HepG2 (cell line): ENCODE results near the gene MUC21. TPM values are rescaled to one million over a fixed set of nuclear protein-coding genes. Genes with fewer than 3 reads are reported as not detected.

ENCODE experiments used
- ATAC-seq: fragments of 200-7000 bp; cut with Tn5 transposase; 3 replicates; pipeline ENCODE4 v1.9.1; 2020; ENCODE audit warnings: mild to moderate bottlenecking, moderate library complexity
- BruUV-seq: library from RNA; stranded (reverse); fragments of 400-500 nt; replicated peaks from 2 replicates; lab custom pipeline; 2021; lab: Mats Ljungman, UMichigan
- CTCF ChIA-PET: fragments of 300-600 bp; formaldehyde crosslinking; extraction: SDS; loops from one replicate; lab custom pipeline; 2021; ENCODE audit warnings: low total read pairs, inconsistent platforms, low intra/inter-chr PET ratio; lab: Yijun Ruan, JAX
- POLR2A ChIA-PET: fragments of 350-600 bp; sonication (Branson Sonifier 250); formaldehyde crosslinking; loops from one replicate; lab custom pipeline; 2020; ENCODE audit warnings: antibody characterized with exemption, inconsistent platforms; lab: Yijun Ruan, JAX
- DNase-seq: peaks from one replicate; pipeline ENCODE4 v3.0.0-alpha.2; 2015; ENCODE audit warnings: low spot score
- FAIRE-seq: peaks from 3 replicates; lab custom pipeline; 2011; peaks lifted over from hg19 to GRCh38; lab: Jason Lieb, UNC
- H2AFZ ChIP-seq: one replicate; pipeline ENCODE4 v1.6.1; 2011; ENCODE audit warnings: low read length, inconsistent platforms
- H3K27ac ChIP-seq: fragments of 300-600 bp; 3 replicates; pipeline ENCODE4 v1.8.0; 2011; ENCODE audit warnings: mixed run types, mild to moderate bottlenecking, mixed read lengths, low read length, inconsistent platforms; ENCODE audit not compliant: insufficient read depth; ENCODE audit errors: extremely low read length
- H3K27me3 ChIP-seq, 2 experiments: fragments of 200-600 bp in 1 of 2; 2 replicates in 1 of 2; 3 replicates in 1 of 2; pipeline versions ENCODE4 v1.6.0 to v1.8.0; 2011; ENCODE audit warnings: low read length in 2 of 2, mild to moderate bottlenecking in 2 of 2, moderate library complexity in 2 of 2, inconsistent platforms in 1 of 2; ENCODE audit not compliant: insufficient read depth in 2 of 2, control insufficient read depth in 1 of 2
- H3K36me3 ChIP-seq, 2 experiments: fragments of 200-600 bp in 1 of 2; replicated peaks in 1 of 2; 2 replicates in 1 of 2; 3 replicates in 1 of 2; pipeline versions ENCODE4 v1.5.1 to v1.8.0; 2011; ENCODE audit warnings: low read length in 2 of 2, inconsistent platforms in 1 of 2; ENCODE audit not compliant: insufficient read depth in 2 of 2, control insufficient read depth in 1 of 2
- H3K4me1 ChIP-seq: 2 replicates; pipeline ENCODE4 v1.5.1; 2012; ENCODE audit warnings: low read length, inconsistent platforms; ENCODE audit not compliant: insufficient read depth
- H3K4me2 ChIP-seq: 2 replicates; pipeline ENCODE4 v1.6.0; 2011; ENCODE audit warnings: low read depth, low read length, inconsistent platforms
- H3K4me3 ChIP-seq, 3 experiments: fragments of 200-600 bp in 1 of 3; sonication (generic), shearing (Covaris generic) in 1 of 3; replicated peaks in 1 of 3; 2 replicates each; pipeline ENCODE4 v1.5.1; 2011 to 2016; ENCODE audit warnings: low read length in 3 of 3, inconsistent platforms in 2 of 3, low read depth in 2 of 3, mild to moderate bottlenecking in 2 of 3, control low read depth in 1 of 3, mixed read lengths in 1 of 3; ENCODE audit not compliant: insufficient read depth in 1 of 3
- H3K79me2 ChIP-seq: one replicate; pipeline ENCODE4 v1.6.1; 2011; ENCODE audit warnings: low read length, inconsistent platforms; ENCODE audit not compliant: insufficient read depth
- H3K9ac ChIP-seq: 2 replicates; pipeline ENCODE4 v1.6.0; 2011; ENCODE audit warnings: mild to moderate bottlenecking, low read depth, low read length, inconsistent platforms; ENCODE audit not compliant: insufficient read depth
- H3K9me3 ChIP-seq: 2 replicates; pipeline ENCODE4 v1.5.1; 2012; ENCODE audit warnings: mild to moderate bottlenecking, low read length
- H4K20me1 ChIP-seq: 2 replicates; pipeline ENCODE4 v1.6.0; 2011; ENCODE audit warnings: inconsistent platforms, mild to moderate bottlenecking, low read length, moderate library complexity; ENCODE audit not compliant: insufficient read depth
- ARHGAP35 ChIP-seq: sonication (generic); formaldehyde crosslinking; IDR thresholded peaks from 2 replicates; pipeline ENCODE4 v1.9.0; 2022; ENCODE audit warnings: mild to moderate bottlenecking, inconsistent platforms, moderate library complexity, missing genetic modification reagents, borderline replicate concordance
- ARID3A ChIP-seq: IDR thresholded peaks from 2 replicates; pipeline ENCODE4 v1.6.1; 2012; ENCODE audit warnings: low read depth, low read length, improper control_type of control experiment
- ELF3 ChIP-seq: IDR thresholded peaks from 2 replicates; pipeline ENCODE4 v1.6.1; 2016; ENCODE audit warnings: missing genetic modification reagents, missing compliant biosample characterization
- HDAC1 ChIP-seq: sonication (generic); formaldehyde crosslinking; IDR thresholded peaks from 2 replicates; pipeline ENCODE4 v1.5.1; 2020; ENCODE audit warnings: mild to moderate bottlenecking, missing genetic modification reagents
- KLF6 ChIP-seq: IDR thresholded peaks from 2 replicates; pipeline ENCODE4 v1.8.0; 2016; ENCODE audit warnings: missing biosample characterization, missing genetic modification reagents
- SIN3A ChIP-seq: IDR thresholded peaks from 2 replicates; pipeline ENCODE4 v1.6.1; 2011; ENCODE audit warnings: low read depth, mild to moderate bottlenecking, control low read depth, low read length, borderline replicate concordance
- SP4 ChIP-seq: sonication (generic); formaldehyde crosslinking; IDR thresholded peaks from 2 replicates; pipeline ENCODE4 v1.8.1; 2023; ENCODE audit warnings: mild to moderate bottlenecking, missing genetic modification reagents
- ZBTB43 ChIP-seq: sonication (generic); formaldehyde crosslinking; conservative IDR thresholded peaks from 2 replicates; pipeline ENCODE4 v1.4.0; 2020; ENCODE audit warnings: missing genetic modification reagents
- ZNF431 ChIP-seq: sonication (generic); formaldehyde crosslinking; IDR thresholded peaks from 2 replicates; pipeline ENCODE4 v1.9.0; 2022; ENCODE audit warnings: missing genetic modification reagents, low read depth, mild to moderate bottlenecking, borderline replicate concordance
- ZNF460 ChIP-seq: sonication (generic); formaldehyde crosslinking; IDR thresholded peaks from 2 replicates; pipeline ENCODE4 v1.5.1; 2020; ENCODE audit warnings: missing genetic modification reagents, mild to moderate bottlenecking, borderline replicate concordance
- WGBS: methylation state at CpG from one replicate; pipeline ENCODE4 v1.1.6; 2017; ENCODE audit warnings: low lambda C conversion rate; 5-methylcytosine and 5-hydroxymethylcytosine counted together
- in situ Hi-C: cut with HindIII; loops from 2 replicates; pipeline ENCODE4 v1.10.0; 2017; ENCODE audit warnings: low pct_unique_long_range_greater_than_20kb; ENCODE audit not compliant: extremely low pct_ligation_motif_present
- intact Hi-C: fragments of 100-400 bp; cut with micrococcal nuclease; formaldehyde crosslinking; loops from one replicate; pipeline ENCODE4 v1.10.0; 2022; ENCODE audit not compliant: unreplicated experiment
- polyA plus RNA-seq, 8 experiments: library from polyadenylated mRNA; depleted of rRNA in 3 of 8; stranded (reverse) in 7 of 8; unstranded in 1 of 8; fragments of >200 nt; fragmentation: Illumina TruSeq in 4 of 8; extraction: Trizol in 4 of 8; gene quantifications; 2 replicates each; pipeline versions ENCODE4 v1.2.1 to v1.2.3, GENCODE V29; 2011 to 2016; ENCODE audit warnings: low read depth in 4 of 8, missing spikeins in 1 of 8, mixed read lengths in 1 of 8; ENCODE audit not compliant: insufficient read depth in 1 of 8
- total RNA-seq, 5 experiments: library from RNA; depleted of rRNA; stranded (reverse); fragments of >200 nt; fragmentation: Illumina TruSeq; extraction: Trizol; gene quantifications; 2 replicates each; pipeline ENCODE4 v1.2.3, GENCODE V29; 2016; ENCODE audit warnings: low read depth in 1 of 5
- TF ChIP-seq, protein P1 (sequence below): fragments of 450-650 bp; IDR thresholded peaks from 2 replicates; pipeline ENCODE4 v1.6.1; 2017; ENCODE audit warnings: mild to moderate bottlenecking
- TF ChIP-seq, protein P2 (sequence below): sonication (generic); formaldehyde crosslinking; IDR thresholded peaks from 2 replicates; pipeline ENCODE4 v1.4.0; 2020; ENCODE audit warnings: mild to moderate bottlenecking, missing genetic modification reagents

MUC21 gene
- total and polyA plus RNA-seq, 2 of the 13 experiments (the other 11 are each of a cell fraction or from before 2014, with no cell fraction given), result not detected

GRCh38 chr6:30938730-30939129 lies 44.8 kb upstream of the MUC21 start:
- Histone ChIP-seq H3K79me2 (no peaks in the 10 kb centered on the region), H3K36me3 (no peaks in the 10 kb centered on the region), H3K4me1 (peaks cover 18% of the 10 kb centered on the region), H4K20me1 (no peaks in the 10 kb centered on the region), H3K27ac (no peak overlapping the region), H3K9ac (no peak overlapping the region), H3K27me3 (peaks cover 3 to 38% of the 10 kb centered on the region in 2 experiments; a peak in 4 of 5 replicates), H2AFZ (no peak overlapping the region), H3K4me2 (no peak overlapping the region), H3K9me3 (no peaks in the 10 kb centered on the region), H3K4me3 (no peak overlapping the region)
- 11% methylated on average over 4 of the region's 4 CpGs for WGBS
- TF ChIP-seq ARHGAP35 (CRISPR knock-in tag), result no peak
- no peak for TF ChIP-seq ARID3A
- no peak for TF ChIP-seq ZNF431 (CRISPR knock-in tag)
- no peak for TF ChIP-seq SP4 (CRISPR knock-in tag)
- TF ChIP-seq HDAC1 (CRISPR knock-in tag), result no peak
- TF ChIP-seq SIN3A, result no peak
- TF ChIP-seq, protein P1, sequence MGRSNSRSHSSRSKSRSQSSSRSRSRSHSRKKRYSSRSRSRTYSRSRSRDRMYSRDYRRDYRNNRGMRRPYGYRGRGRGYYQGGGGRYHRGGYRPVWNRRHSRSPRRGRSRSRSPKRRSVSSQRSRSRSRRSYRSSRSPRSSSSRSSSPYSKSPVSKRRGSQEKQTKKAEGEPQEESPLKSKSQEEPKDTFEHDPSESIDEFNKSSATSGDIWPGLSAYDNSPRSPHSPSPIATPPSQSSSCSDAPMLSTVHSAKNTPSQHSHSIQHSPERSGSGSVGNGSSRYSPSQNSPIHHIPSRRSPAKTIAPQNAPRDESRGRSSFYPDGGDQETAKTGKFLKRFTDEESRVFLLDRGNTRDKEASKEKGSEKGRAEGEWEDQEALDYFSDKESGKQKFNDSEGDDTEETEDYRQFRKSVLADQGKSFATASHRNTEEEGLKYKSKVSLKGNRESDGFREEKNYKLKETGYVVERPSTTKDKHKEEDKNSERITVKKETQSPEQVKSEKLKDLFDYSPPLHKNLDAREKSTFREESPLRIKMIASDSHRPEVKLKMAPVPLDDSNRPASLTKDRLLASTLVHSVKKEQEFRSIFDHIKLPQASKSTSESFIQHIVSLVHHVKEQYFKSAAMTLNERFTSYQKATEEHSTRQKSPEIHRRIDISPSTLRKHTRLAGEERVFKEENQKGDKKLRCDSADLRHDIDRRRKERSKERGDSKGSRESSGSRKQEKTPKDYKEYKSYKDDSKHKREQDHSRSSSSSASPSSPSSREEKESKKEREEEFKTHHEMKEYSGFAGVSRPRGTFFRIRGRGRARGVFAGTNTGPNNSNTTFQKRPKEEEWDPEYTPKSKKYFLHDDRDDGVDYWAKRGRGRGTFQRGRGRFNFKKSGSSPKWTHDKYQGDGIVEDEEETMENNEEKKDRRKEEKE, result no peak
- TF ChIP-seq ZNF460, result no peak
- TF ChIP-seq, protein P2, sequence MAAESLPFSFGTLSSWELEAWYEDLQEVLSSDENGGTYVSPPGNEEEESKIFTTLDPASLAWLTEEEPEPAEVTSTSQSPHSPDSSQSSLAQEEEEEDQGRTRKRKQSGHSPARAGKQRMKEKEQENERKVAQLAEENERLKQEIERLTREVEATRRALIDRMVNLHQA (CRISPR knock-in tag), result no peak
- no peak for TF ChIP-seq ZBTB43 (CRISPR knock-in tag)
- TF ChIP-seq KLF6 (CRISPR knock-in tag), result no peak
- no peak for TF ChIP-seq ELF3
- ATAC-seq, result no peak
- BruUV-seq, result no TSS peak
- no peak for DNase-seq
- CTCF ChIA-PET, result no interaction called here
- FAIRE-seq, result no peak
- intact Hi-C loops (no loop called here), in situ Hi-C loops (no loop called here)
- POLR2A ChIA-PET, result no interaction called here
